HCT116 (cell line): ENCODE measurements around the gene MYCBP2. TPM values are rescaled to one million over a fixed set of nuclear protein-coding genes. Genes with fewer than 3 reads are reported as not detected.

Experiments
- ATAC-seq: fragments of 200-7000 bp; cut with Tn5 transposase; 2 replicates; pipeline ENCODE4 v1.9.1; 2020; ENCODE audit warnings: mild to moderate bottlenecking, moderate library complexity
- BruUV-seq: library from RNA; stranded (reverse); fragments of 400-500 nt; replicated peaks from 2 replicates; lab custom pipeline; 2021; lab: Mats Ljungman, UMichigan
- CTCF ChIA-PET: fragments of 300-600 bp; sonication (Branson Sonifier 250); formaldehyde crosslinking; loops from one replicate; lab custom pipeline; 2021; ENCODE audit warnings: antibody characterized with exemption; lab: Charles Lee
- POLR2A ChIA-PET: fragments of 300-600, 350-600 bp; sonication (Branson Sonifier 250); formaldehyde crosslinking; loops from one replicate; lab custom pipeline; 2021; ENCODE audit warnings: antibody characterized with exemption; lab: Charles Lee
- RAD21 ChIA-PET, 2 experiments: fragments of 300-600 bp; sonication (Branson Sonifier 250); formaldehyde crosslinking; loops; one replicate each; lab custom pipeline; 2023; ENCODE audit warnings: low total read pairs in 2 of 2; ENCODE audit not compliant: uncharacterized antibody in 2 of 2, unreplicated experiment in 2 of 2, low non-redundant PET in 1 of 2; lab: Charles Lee
- DNase-seq: peaks from one replicate; pipeline ENCODE4 v3.0.0-alpha.2; 2010; ENCODE audit warnings: low read depth, low spot score
- H2AFZ ChIP-seq: fragments of 200-600 bp; shearing (Covaris generic), sonication (generic); 2 replicates; pipeline ENCODE4 v1.6.1; 2017; ENCODE audit warnings: low read depth, mixed run types, mixed read lengths, antibody characterized with exemption, low read length; ENCODE audit not compliant: poor library complexity, severe bottlenecking
- H3K27ac ChIP-seq: 2 replicates; pipeline ENCODE4 v1.5.1; 2012; ENCODE audit warnings: low read depth, low read length
- H3K27me3 ChIP-seq: fragments of 200-600 bp; sonication (generic); 2 replicates; pipeline ENCODE4 v1.6.1; 2016; ENCODE audit warnings: mixed run types, low read length, mixed read lengths; ENCODE audit not compliant: insufficient read depth
- H3K36me3 ChIP-seq, 2 experiments: fragments of 200-500 bp in 1 of 2; fragments of 200-600 bp in 1 of 2; sonication (Bioruptor generic) in 1 of 2; sonication (generic) in 1 of 2; 2 replicates each; pipeline versions ENCODE4 v1.5.1 to v1.6.1; 2014 to 2016; ENCODE audit warnings: low read length in 2 of 2, inconsistent platforms in 1 of 2, mixed read lengths in 1 of 2, mixed run types in 1 of 2; ENCODE audit not compliant: insufficient read depth in 2 of 2, control insufficient read depth in 1 of 2
- H3K4me1 ChIP-seq, 2 experiments: fragments of 200-600 bp in 1 of 2; sonication (generic) in 1 of 2; 2 replicates each; pipeline versions ENCODE4 v1.5.1 to v1.6.1; 2012 to 2017; ENCODE audit warnings: low read length in 2 of 2, inconsistent platforms in 1 of 2, mild to moderate bottlenecking in 1 of 2, mixed read lengths in 1 of 2, mixed run types in 1 of 2, moderate library complexity in 1 of 2; ENCODE audit not compliant: insufficient read depth in 2 of 2, control insufficient read depth in 1 of 2
- H3K4me2 ChIP-seq: fragments of 200-600 bp; sonication (generic); 2 replicates; pipeline ENCODE4 v1.6.1; 2017; ENCODE audit warnings: mixed run types, low read length, mixed read lengths
- H3K4me3 ChIP-seq, 2 experiments: fragments of 200-600 bp in 1 of 2; sonication (generic) in 1 of 2; replicated peaks in 1 of 2; 2 replicates each; pipeline ENCODE4 v1.5.1; 2011 to 2016; ENCODE audit warnings: low read length in 2 of 2, control low read depth in 1 of 2, low read depth in 1 of 2, mild to moderate bottlenecking in 1 of 2, mixed read lengths in 1 of 2, mixed run types in 1 of 2
- H3K79me2 ChIP-seq: fragments of 200-600 bp; sonication (generic); 2 replicates; pipeline ENCODE4 v1.6.1; 2017; ENCODE audit warnings: mild to moderate bottlenecking, mixed run types, low read length, moderate library complexity, mixed read lengths; ENCODE audit not compliant: insufficient read depth
- H3K9ac ChIP-seq: fragments of 200-600 bp; sonication (generic); 2 replicates; pipeline ENCODE4 v1.6.1; 2016; ENCODE audit warnings: low read length, mixed read lengths
- H3K9me2 ChIP-seq: fragments of 200-600 bp; sonication (generic), shearing (Covaris generic); 2 replicates; pipeline ENCODE4 v1.6.1; 2017; ENCODE audit warnings: mixed run types, mild to moderate bottlenecking, moderate library complexity; ENCODE audit not compliant: insufficient read depth
- H3K9me3 ChIP-seq, 2 experiments: fragments of 200-500 bp in 1 of 2; fragments of 200-600 bp in 1 of 2; sonication (Bioruptor generic) in 1 of 2; sonication (generic) in 1 of 2; 2 replicates each; pipeline ENCODE4 v1.6.1; 2014 to 2017; ENCODE audit warnings: low read length in 2 of 2, mixed read lengths in 2 of 2, inconsistent platforms in 1 of 2, low read depth in 1 of 2, mild to moderate bottlenecking in 1 of 2, mixed run types in 1 of 2, moderate library complexity in 1 of 2; ENCODE audit not compliant: control insufficient read depth in 1 of 2, insufficient read depth in 1 of 2
- H4K20me1 ChIP-seq: fragments of 200-600 bp; sonication (generic), shearing (Covaris generic); 2 replicates; pipeline ENCODE4 v1.6.1; 2017; ENCODE audit warnings: mixed run types, mild to moderate bottlenecking, moderate library complexity; ENCODE audit not compliant: insufficient read depth
- ATF3 ChIP-seq: IDR thresholded peaks from 2 replicates; pipeline ENCODE4 v1.6.1; 2012
- CBX3 ChIP-seq: IDR thresholded peaks from 2 replicates; pipeline ENCODE4 v1.6.1; 2012; ENCODE audit warnings: low read depth
- CEBPB ChIP-seq: IDR thresholded peaks from 2 replicates; pipeline ENCODE4 v1.6.1; 2012; ENCODE audit warnings: low read depth
- CTCF ChIP-seq, 3 experiments: fragments of 200-600 bp in 1 of 3; sonication (generic) in 1 of 3; IDR thresholded peaks in 2 of 3; conservative IDR thresholded peaks in 1 of 3; 2 replicates each; pipeline ENCODE4 v1.5.1; 2012 to 2017; ENCODE audit warnings: low read depth in 2 of 3, low read length in 2 of 3, antibody characterized with exemption in 1 of 3, borderline replicate concordance in 1 of 3, control low read depth in 1 of 3, mild to moderate bottlenecking in 1 of 3, mixed read lengths in 1 of 3, mixed run types in 1 of 3, moderate library complexity in 1 of 3; ENCODE audit not compliant: insufficient read depth in 1 of 3
- EZH2 ChIP-seq: fragments of 200-600 bp; sonication (generic); IDR thresholded peaks from 2 replicates; pipeline ENCODE4 v1.6.1; 2017; ENCODE audit warnings: antibody characterized with exemption, mixed run types
- JUND ChIP-seq: IDR thresholded peaks from 2 replicates; pipeline ENCODE4 v1.6.1; 2012
- MAX ChIP-seq: IDR thresholded peaks from 2 replicates; pipeline ENCODE4 v1.6.1; 2012
- POLR2AphosphoS5 ChIP-seq: IDR thresholded peaks from 2 replicates; pipeline ENCODE4 v1.6.1; 2011; ENCODE audit warnings: mild to moderate bottlenecking, low read depth, low read length, moderate library complexity
- RAD21 ChIP-seq: IDR thresholded peaks from 2 replicates; pipeline ENCODE4 v1.6.1; 2012; ENCODE audit warnings: low read depth, mild to moderate bottlenecking
- REST ChIP-seq: IDR thresholded peaks from 2 replicates; pipeline ENCODE4 v1.6.1; 2012; ENCODE audit warnings: low read depth
- SP1 ChIP-seq: IDR thresholded peaks from 2 replicates; pipeline ENCODE4 v1.6.1; 2012; ENCODE audit warnings: low read depth
- ZBTB33 ChIP-seq: IDR thresholded peaks from 2 replicates; pipeline ENCODE4 v1.6.1; 2011; ENCODE audit warnings: mild to moderate bottlenecking, low read length, moderate library complexity; ENCODE audit not compliant: insufficient replicate concordance; ENCODE audit errors: extremely low read depth
- intact Hi-C: fragments of 100-400 bp; cut with micrococcal nuclease; formaldehyde crosslinking; loops from 2 replicates; pipeline ENCODE4 v1.10.0; 2022
- total RNA-seq: library from RNA; stranded (reverse); gene quantifications from one replicate; pipeline ENCODE4 v1.2.1, GENCODE V29; 2021; ENCODE audit not compliant: unreplicated experiment

The MYCBP2 gene
- total RNA-seq, 1 experiment from 2014 or later: 48.5 TPM

GRCh38 chr13:77310579-77311279 lies 16.2 kb downstream of the MYCBP2 start:
- no peak for TF ChIP-seq REST
- no peak for TF ChIP-seq SP1
- TF ChIP-seq RAD21: no peak
- TF ChIP-seq CTCF (IDR thresholded peaks at IDR 0.05 in 2 of 3, conservative IDR thresholded peaks at IDR 0.05 in 1 of 3; ENCODE audit: borderline replicate concordance in 1 of 3, insufficient read depth in 1 of 3, low read depth in 2 of 3, low read length in 2 of 3): no peak
- no peak for TF ChIP-seq EZH2
- no peak for TF ChIP-seq ZBTB33
- TF ChIP-seq CEBPB: no peak
- TF ChIP-seq POLR2AphosphoS5: no peak
- TF ChIP-seq CBX3: no peak
- no peak for TF ChIP-seq MAX
- TF ChIP-seq JUND: no peak
- no peak for TF ChIP-seq ATF3
- TF ChIP-seq, all 23 proteins: peak for 0
- no peaks in the 10 kb centered on the region for H3K9me2 ChIP-seq
- H3K4me2 ChIP-seq: no peak overlapping the region
- no TSS peak for BruUV-seq
- CTCF ChIA-PET: no interaction called here
- no peak overlapping the region for H3K4me3 ChIP-seq
- no peak overlapping the region for H2AFZ ChIP-seq
- H3K27ac ChIP-seq: no peak overlapping the region
- no peaks in the 10 kb centered on the region for H3K27me3 ChIP-seq
- no peak overlapping the region for H3K9ac ChIP-seq
- no peaks in the 10 kb centered on the region for H3K4me1 ChIP-seq
- intact Hi-C loops: no loop called here
- no peak for ATAC-seq
- H3K79me2 ChIP-seq: peaks cover 97% of the 10 kb centered on the region
- H3K36me3 ChIP-seq: no peaks in the 10 kb centered on the region
- POLR2A ChIA-PET: no interaction called here
- RAD21 ChIA-PET: no interaction called here
- DNase-seq: no peak
- peaks cover 6% of the 10 kb centered on the region; the same call in 1 of the 2 replicates for H4K20me1 ChIP-seq
- no peaks in the 10 kb centered on the region for H3K9me3 ChIP-seq
